B cell (primary cell): Measurements from ENCODE around the gene PRPF38B.

ENCODE experiments used
- CTCF ChIP-seq: fragments of 200-600 bp; IDR thresholded peaks from one replicate; pipeline ENCODE4 v1.8.0; 2022; ENCODE audit warnings: antibody characterized with exemption, mild to moderate bottlenecking
- EZH2 ChIP-seq: IDR thresholded peaks from 2 replicates; pipeline ENCODE4 v1.6.1; 2012; ENCODE audit warnings: borderline replicate concordance, low read depth, mild to moderate bottlenecking, moderate library complexity, low read length; ENCODE audit not compliant: insufficient read depth, poor library complexity, severe bottlenecking

- TF ChIP-seq CTCF, result no peak
- TF ChIP-seq EZH2, result no peak
Measured at GRCh38 chr1:108685529-108685928, 6.6 kb upstream of the PRPF38B start.
